Measurements from ENCODE around the gene SBF2.
"Not testable (repeated sequence)": the region's sequence is repeated elsewhere in the genome, so short reads cannot be mapped to it uniquely, and the experiment has no call there.

The SBF2 gene

DNA sequence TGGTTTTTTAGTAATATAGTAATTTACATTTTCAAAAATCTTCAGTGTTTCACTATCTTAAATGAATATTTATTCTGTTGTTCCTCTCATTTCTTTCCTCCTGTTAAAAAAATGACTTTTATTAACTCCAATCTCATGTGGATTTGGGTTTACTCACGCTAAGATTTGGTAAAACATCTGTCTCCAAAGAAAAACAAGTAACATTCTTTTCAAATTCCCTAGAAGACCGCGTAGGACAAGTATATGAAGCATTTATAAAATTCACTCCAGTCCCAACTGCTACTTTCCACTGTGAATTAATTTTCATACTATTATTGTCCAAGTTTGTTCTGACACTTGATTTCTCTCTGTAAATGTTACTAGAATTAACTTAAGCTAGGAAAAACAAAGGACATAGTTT, 26.2 kb downstream of the SBF2 start:
- no peak for DNase-seq (ENCODE audit: low read depth, low spot score)

DNA sequence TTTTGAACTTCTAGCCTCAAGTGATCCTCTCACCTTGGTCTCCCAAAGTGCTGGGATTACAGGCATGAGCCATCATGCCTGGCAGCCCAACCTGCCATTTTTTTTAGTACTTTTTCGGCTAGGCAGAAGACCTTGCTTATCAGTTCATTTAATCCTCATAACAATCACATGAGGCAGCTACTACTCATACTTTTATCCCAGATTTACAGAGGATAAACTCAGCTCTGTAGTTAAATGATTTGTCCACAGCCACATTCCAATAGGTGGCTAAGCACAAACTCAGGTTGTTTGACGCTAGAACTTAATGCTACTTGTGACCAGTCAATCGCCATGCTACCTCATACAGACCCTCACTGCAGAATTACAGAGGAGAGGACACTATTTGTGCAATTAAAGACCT, 28.1 kb downstream of the SBF2 start:
- no peak for DNase-seq (ENCODE audit: low read depth, low spot score)

DNA sequence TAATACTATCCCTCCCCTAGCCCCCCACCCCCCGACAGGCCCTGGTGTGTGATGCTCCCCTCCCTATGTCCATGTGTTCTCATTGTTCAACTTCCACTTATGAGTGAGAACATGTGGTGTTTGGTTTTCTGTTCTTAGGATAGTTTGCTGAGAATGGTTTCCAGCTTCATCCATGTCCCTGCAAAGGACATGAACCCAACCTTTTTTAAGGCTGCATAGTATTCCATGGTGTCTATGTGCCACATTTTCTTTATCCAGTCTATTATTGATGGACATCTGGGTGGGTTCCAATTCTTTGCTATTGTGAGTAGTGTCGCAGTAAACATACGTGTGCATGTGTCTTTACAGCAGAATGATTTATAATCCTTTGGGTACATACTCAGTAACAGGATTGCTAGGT, 29.3 kb downstream of the SBF2 start:
- DNase-seq (ENCODE audit: low read depth, low spot score), result not testable (repeated sequence)

DNA sequence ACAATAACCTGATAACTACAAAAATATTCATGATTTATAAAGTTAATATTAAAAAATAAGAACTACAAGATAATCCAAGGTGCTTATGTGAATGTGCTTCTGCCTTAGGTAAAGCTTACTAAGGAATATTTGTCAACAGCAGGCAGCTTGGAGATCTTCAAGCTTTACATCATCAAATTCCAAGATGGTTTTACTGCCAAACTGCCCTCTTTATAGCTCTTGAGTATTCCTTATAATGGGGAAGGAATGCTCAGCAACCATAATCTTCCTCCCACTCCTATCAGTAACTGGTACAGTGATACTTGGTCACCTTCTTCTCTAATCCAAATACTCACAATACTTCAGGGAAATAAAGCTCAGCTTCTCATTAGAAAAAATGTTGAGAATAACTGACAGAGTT, 30.1 kb downstream of the SBF2 start:
- DNase-seq (ENCODE audit: low read depth, low spot score), result no peak

DNA sequence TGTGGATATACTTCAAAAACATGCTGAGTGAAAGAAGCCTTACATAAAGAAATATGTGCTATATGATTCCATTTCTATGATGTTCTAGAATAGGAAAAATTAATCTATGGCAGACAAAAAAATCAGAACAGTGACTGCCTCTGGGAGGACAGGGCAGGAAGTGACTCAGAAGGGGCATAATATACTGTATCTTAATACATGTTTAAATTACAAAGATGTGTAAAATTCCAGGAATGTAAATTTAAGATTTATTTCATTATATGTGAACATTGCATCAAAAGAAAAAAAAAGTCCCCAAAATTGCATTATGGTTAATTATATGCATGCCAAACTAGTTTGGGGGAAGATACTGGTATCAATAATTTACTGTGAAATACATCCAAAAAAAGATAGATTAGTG, 32.2 kb downstream of the SBF2 start:
- no peak for DNase-seq (ENCODE audit: low read depth, low spot score)

DNA sequence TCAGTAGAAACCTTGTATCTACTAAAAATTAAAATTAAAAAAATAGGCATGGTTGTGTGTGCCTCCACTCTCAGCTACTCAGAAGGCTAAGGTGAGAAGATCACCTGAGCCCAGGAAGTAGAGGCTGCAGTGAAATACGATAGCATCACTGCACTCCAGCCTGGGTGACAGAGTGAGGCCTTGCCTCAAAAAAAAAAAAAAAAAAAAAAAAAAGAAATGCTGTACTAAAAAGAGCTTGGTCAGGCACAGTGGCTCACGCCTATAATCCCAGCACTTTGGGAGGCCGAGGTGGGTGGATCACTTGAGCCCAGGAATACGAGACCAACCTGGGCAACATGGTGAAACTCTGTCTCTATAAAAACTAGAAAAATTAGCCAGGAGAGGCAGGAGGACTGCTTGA, 36.5 kb downstream of the SBF2 start:
- DNase-seq (ENCODE audit: low read depth, low spot score), result no peak

DNA sequence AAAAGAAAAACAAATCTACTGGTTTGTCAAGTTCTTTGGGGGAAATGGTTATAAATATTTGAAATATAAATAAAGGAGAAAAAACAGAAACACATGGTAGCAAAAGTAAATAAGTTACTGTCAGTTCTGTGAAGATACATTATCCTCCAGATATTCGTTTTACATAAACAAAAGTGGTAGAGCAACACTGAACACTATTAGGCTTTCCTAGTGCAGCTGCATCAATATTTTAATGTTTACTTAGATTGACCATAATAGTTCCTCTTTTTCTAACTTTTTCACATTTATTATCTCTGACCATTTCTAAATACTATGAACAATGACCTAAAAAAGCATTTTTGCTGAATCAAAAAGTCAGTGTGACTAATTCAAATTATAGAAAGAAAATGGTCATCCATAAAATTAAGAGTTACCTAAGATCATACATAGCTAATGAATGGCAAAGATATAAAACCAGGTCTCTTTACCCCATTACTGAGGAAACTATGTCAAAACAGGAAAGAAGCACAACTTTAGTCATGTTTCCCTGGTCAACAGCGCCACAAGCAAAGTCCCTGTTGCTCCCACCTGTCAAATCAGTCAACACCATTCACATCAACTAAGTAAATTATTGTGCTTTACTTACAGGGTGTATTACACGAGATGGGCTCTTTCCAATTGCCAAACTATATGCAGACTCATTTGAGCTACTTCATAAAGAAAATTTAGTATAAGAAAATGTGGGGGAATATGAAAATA, 38.5 kb downstream of the SBF2 start:
- no peak for DNase-seq (ENCODE audit: low read depth, low spot score)

DNA sequence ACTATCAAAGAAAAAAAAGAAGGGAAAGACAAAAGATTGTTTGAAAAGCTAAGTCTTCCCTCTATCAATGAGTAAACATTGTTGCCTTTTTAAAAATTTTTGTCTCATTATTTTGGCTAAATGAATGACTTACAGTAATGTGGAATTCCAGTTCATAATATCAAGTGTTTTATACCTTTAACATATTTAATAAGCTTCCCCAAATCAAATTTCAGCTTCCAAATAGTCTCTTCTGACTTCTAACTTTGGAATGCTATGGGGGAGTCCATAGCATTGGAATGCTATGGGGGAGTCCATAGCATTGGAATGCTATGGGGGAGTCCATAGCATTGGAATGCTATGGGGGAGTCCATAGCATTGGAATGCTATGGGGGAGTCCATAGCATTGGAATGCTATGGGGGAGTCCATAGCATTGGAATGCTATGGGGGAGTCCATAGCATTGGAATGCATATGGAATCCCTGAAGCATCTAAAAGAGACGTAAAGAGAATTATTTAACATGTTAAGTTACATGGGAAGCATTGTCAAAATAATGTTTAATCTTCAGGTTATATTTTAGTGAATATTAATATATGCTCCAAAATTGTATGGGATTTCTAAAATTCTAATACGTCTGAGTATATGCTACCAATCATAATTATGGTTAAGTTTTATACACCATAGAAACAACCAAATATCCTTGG, 44.4 kb downstream of the SBF2 start:
- not testable (repeated sequence) for DNase-seq (ENCODE audit: low read depth, low spot score)

DNA sequence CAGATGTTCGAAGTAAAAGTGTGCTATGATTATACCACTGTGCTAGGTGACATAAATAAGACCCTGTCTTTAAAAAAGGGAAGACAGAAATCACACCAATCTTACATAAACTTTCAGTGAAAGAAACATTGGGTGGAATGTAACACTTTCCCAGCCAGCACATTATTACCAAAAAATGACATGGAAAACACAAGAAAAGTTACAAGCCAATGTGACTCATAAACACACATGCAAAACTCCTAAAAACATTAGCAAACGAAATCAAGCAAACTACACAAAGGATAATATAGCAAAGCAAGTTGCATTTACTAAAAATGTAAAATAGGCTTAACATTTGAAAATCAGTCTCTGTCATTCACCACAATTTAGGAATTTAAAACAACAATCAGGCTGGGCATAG, 47.0 kb downstream of the SBF2 start:
- DNase-seq (ENCODE audit: low read depth, low spot score), result no peak

DNA sequence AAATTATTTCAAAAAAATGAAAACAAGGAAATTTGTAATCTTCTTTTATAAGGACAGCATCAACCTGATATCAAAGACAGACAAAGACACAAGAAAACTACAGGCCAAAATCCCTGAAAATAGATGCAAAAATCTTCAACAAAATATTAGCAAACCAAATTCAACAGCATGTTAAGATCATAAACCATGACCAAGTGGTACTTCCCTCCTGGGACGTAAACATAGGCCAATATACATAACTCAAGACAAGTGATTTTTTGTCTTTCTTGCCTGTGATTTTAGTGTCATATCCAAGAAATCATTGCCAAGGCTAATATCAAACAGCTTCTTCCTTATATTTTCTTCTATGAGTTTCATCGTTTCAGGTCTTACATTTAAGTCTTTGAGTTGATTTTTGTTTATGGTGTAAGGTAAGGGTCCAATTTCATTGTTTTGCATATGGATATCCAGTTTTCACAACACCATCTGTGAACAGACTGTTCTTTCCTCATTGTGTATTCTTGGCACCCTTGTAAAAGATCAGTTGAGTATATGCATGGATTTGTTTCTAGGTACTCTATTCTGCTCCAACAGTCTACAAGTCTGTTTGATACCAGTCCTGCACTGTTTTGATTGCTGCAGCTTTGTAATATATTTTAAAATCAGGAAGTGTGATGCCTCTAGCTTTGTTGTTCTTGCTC, 50.0 kb downstream of the SBF2 start:
- no peak for DNase-seq (ENCODE audit: low read depth, low spot score)

DNA sequence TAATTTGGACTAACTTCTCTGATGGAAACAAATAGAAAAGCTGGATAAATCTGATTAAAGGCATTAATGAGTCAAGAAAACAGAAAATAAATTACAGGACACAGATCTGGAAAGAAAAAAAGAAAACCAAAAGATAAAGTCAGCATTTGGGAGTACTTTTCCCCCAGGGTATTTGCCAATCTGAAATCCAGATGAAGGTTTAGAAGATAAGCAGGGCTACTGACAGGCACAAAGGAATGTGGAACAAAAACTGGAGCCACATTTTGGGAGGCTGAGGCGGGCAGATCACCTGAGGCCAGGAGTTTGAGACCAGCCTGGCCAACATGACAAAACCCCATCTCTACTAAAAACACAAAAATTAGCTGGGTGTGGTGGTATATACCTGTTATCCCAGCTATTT, 57.2 kb downstream of the SBF2 start:
- DNase-seq (ENCODE audit: low read depth, low spot score), result no peak

DNA sequence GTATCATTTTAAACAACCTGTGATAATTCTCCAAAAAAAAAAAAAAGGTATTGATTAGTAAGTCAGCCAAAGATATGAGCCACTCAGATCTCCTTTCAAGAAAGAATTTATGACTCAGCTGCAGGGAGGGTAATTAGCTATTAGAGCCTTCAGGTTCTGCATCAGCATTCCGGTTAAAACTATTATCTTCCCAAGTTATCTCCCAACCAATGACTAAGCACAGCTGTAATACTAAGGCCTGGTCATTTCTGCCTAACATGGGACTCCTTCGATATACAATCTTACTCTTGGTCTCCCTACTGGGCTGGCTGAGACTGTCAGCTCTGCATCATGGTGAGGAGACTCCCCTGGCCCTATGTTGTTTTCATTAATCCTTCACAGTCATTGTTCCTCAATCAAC, 60.4 kb downstream of the SBF2 start:
- no peak for DNase-seq (ENCODE audit: low read depth, low spot score)

DNA sequence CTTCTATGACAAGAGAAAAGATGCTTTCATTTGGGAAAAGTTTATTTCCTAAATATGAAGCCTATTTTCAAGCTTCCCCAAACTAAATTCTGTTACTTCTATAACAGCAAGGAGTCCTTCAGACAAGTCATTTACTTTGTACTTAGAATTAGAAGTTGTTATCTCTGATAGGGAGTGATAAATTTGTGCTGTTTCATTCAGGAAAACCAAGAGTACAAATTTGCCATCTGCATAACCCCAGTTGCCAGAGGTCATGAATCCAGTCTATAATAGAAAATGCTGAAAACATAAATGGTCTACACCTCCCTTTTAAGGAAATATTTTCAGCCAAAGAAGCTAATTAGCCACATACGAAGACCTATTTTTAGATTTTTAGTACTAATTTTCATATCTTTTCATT, 61.3 kb downstream of the SBF2 start:
- DNase-seq (ENCODE audit: low read depth, low spot score), result no peak

DNA sequence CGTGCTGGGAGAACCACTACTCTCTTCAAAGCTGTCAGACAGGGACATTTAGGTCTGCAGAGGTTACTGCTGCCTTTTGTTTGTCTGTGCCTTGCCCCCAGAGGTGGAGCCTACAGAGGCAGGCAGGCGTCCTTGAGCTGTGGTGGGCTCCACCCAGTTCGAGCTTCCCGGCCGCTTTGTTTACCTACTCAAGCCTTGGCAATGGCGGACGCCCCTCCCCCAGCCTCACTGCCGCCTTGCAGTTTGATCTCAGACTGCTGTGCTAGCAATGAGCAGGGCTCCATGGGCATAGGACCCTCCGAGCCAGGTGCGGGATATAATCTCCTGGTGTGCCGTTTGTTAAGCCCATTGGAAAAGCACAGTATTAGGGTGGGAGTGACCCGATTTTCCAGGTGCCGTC, 62.2 kb downstream of the SBF2 start:
- DNase-seq (ENCODE audit: low read depth, low spot score), result not testable (repeated sequence)

DNA sequence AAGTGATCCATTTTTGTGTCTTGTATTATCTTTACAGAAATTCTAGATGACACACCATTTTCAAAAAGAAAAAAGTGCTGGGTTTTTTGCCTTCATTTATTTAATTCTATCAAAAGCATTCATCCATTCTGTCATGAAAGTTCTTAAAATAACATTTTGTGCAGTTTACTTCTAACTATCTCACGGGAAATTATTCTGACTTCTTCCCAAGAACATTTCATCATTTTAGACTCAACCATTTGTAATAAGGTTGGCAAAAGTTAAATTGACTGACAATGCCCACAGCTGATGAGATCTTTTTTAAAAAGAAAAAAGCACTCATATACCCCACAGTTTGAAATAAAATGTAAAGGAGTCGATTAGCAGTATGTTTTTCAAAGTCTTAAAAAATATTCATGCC, 68.5 kb downstream of the SBF2 start:
- no peak for DNase-seq (ENCODE audit: low read depth, low spot score)

DNA sequence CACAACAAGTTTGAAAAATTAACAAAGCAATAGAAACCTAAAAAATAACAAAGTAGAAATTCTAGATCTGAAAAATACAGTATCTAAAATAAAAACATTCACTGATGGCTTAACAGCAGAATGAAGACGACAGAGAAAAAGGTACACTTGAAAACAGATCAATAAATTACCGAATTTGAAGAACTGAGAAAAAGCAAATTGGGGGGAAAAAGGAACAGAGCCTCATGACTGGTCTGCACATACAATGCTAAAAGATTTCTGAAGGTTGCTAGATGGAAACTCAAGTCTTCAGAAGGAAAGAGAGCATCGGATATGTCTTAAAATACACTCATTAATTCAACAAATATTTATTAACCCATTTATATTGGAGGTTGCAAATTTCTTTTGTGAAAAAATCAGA, 71.6 kb downstream of the SBF2 start:
- no peak for DNase-seq (ENCODE audit: low read depth, low spot score)

DNA sequence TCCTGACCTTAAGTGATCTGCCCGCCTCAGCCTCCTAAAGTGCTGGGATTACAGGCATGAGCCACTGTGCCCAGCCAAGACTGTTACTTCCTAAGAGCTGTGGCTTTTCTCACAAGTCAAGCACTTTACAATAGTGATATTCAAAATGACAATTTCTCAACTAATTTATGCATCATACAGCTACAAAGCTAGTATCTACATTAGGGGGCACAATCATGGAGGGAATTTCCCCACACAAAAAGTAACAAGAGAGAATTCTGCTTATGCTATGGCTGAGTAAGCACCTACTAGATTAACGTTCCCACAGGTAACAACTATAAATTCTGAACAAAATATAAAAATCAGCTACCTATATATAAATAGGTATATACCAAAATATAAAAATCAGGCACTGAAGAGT, 72.7 kb downstream of the SBF2 start:
- DNase-seq (ENCODE audit: low read depth, low spot score), result no peak

DNA sequence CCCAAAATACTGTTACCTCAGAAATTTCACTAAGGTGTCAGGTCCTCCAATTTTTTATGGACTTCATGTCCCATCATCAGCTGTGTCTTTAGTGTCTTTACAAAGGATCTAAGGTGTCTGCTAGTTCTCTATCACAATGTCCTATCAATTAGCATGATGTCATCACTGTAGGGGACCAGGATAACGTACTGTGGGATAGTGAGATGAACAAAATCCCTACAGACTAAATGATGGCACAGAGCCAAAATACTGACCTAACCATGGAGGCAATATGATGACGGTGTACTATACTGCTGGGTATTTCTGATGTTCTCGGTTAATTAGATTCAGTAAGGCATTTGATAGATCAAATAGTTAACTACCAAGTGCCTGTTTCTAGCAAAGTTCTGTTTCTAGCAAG, 82.5 kb downstream of the SBF2 start:
- no peak for DNase-seq (ENCODE audit: low read depth, low spot score)

DNA sequence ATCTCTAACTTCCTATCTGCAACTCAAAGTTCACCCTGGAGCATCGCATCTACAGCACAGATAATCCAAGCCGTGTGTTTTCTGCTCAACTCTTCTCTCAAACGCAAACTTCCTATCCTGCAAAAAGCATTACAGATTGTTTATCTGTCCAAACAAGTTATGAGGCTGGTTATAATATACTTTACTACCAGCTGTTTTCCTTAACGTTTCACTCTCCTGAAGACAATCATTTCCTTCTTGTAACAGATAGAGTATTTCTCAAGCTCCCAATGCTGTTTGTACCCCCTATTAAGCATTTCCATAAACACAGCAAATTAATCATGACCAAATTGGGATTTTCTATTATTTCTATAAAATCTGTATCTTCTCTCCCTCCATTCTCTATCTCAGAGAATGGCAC, 84.7 kb downstream of the SBF2 start:
- DNase-seq (ENCODE audit: low read depth, low spot score), result no peak

DNA sequence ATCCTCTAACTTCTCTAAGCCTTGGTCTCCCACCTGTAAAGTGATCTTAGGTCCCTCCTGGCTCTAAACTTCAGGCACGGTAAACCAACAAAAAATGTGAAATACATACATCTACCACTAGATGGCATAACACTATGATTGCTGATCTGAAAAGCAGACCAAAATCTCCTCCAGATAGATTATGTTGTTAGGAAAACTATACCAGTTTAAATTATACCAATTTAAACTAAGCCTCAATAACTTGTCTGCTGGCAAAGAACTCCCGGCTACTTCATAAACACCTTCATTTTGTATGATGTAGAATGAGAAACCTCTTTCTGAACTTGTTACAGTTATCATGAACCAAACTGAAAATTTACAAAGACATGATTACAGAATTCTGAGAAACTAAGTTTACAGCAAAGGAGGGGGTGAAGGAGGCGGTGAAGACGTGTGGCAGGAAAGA, 85.9 kb downstream of the SBF2 start:
- DNase-seq (ENCODE audit: low read depth, low spot score), result peak; percentile 36

DNA sequence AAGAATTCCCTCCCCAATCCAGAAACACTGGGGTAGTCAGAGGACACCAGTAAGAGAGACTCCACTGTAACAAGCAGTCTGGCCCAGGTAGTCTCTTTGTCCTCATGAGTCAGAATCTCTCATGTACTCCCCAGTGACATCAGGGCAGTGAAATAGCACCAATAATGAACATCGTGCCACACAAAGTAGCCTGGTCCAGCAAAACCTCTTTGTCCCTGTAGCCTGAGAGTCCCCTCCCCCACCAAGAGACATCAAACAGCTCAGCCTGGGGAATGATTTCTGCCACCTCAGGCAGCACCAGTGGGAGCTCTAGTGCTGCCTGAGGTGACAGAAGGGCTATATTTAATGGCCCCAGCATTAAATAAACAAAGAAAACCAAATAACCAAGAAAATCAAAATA, 88.1 kb downstream of the SBF2 start:
- DNase-seq (ENCODE audit: low read depth, low spot score), result no peak

DNA sequence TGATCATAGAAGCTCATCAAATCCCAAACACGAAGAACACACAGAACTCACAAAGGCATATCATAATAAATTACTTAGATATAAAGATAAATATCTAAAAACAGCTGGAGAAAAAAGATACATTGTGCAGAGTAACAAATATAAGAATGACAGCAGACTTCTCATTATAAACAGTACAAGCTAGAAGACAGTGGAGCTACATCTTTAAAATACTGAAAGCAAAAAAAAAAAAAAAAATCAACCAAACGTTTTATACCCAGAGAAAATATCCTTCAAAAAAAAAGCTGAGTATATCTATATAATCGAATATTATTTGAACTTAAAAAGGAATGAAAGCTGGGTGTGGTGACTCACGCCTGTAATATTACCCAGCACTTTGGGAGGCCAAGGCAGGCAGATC, 90.0 kb downstream of the SBF2 start:
- DNase-seq (ENCODE audit: low read depth, low spot score), result no peak

DNA sequence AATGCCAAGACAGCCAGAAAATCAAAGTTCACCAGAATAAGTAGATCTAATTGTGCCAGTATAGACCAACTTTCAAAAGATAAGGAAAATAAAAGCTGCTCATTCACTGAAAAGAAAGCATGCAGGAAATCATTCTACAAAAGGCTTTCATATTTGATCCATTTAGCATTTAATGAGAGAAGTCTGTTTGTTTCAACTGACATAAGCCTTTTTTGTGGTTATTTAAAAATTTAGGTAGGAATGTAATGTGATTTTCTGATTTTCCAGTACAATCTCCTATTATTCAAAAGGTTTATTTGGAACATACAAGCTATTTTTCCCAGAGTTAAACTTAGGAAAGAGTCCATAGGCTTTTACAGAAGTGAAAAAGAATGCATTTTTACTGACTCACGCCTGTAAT, 92.7 kb downstream of the SBF2 start:
- DNase-seq (ENCODE audit: low read depth, low spot score), result no peak

All from smooth muscle cell of the brain vasculature (primary cell).